Measurements from ENCODE around the gene CGB2. TPM values are rescaled to one million over a fixed set of nuclear protein-coding genes. Genes with fewer than 3 reads are reported as not detected.

CGB2 gene
- total and polyA plus RNA-seq, 2 of the 4 experiments (the other 2 are of a cell fraction): not detected

- H3K4me1 ChIP-seq (ENCODE audit: control insufficient read depth, insufficient read depth, low read length): no peaks in the 10 kb centered on the region
- in situ Hi-C loops (cut with MboI; ENCODE audit: low sequenced_read_pairs): no loop called here
- H2BK120ac ChIP-seq (ENCODE audit: low read depth, low read length): no peak overlapping the region
- no TSS peak for BruUV-seq (replicated peaks)
- H3K23ac ChIP-seq (ENCODE audit: low read depth, low read length): no peak overlapping the region
- no peak overlapping the region for H2AFZ ChIP-seq (replicated peaks; ENCODE audit: low read length, poor library complexity)
- H3K56ac ChIP-seq (ENCODE audit: extremely low read depth, insufficient read depth, low read length): no peak overlapping the region
- ATAC-seq (ENCODE audit: low read depth) (no peak), DNase-seq (no peak)
- H2BK20ac ChIP-seq (ENCODE audit: low read depth, low read length): no peak overlapping the region
- no peak overlapping the region for H3K18ac ChIP-seq (ENCODE audit: low read depth, low read length)
- TF ChIP-seq SMC3 (IDR thresholded peaks at IDR 0.05; ENCODE audit: low read depth, low read length) (no peak), RFX5 (IDR thresholded peaks at IDR 0.05; ENCODE audit: low read depth, low read length) (no peak), RCOR1 (IDR thresholded peaks at IDR 0.05; ENCODE audit: insufficient replicate concordance, low read length) (no peak), BHLHE40 (IDR thresholded peaks at IDR 0.05; ENCODE audit: low read depth, low read length) (no peak), CTCF (conservative IDR thresholded peaks at IDR 0.05; ENCODE audit: low read depth, low read length) (no peak), ELK1 (IDR thresholded peaks at IDR 0.05; ENCODE audit: borderline replicate concordance, low read depth, low read length) (no peak), MAZ (IDR thresholded peaks at IDR 0.05; ENCODE audit: borderline replicate concordance, low read depth, low read length) (no peak), CEBPB (IDR thresholded peaks at IDR 0.05; ENCODE audit: low read depth, low read length) (no peak), POLR2A (IDR thresholded peaks at IDR 0.05; ENCODE audit: low read depth, low read length) (no peak), CHD1 (IDR thresholded peaks at IDR 0.05; ENCODE audit: low read depth, low read length) (no peak), FOS (IDR thresholded peaks at IDR 0.05; ENCODE audit: low read depth, low read length) (no peak), MXI1 (IDR thresholded peaks at IDR 0.05; ENCODE audit: borderline replicate concordance, low read depth, low read length) (no peak), USF2 (IDR thresholded peaks at IDR 0.05; ENCODE audit: low read depth, low read length) (no peak), MAFK (IDR thresholded peaks at IDR 0.05; ENCODE audit: low read depth, low read length) (no peak), RAD21 (IDR thresholded peaks at IDR 0.05; ENCODE audit: low read length) (no peak), NFE2L2 (IDR thresholded peaks at IDR 0.05; ENCODE audit: low read depth, low read length) (no peak)
- no peak overlapping the region for H3K4ac ChIP-seq (ENCODE audit: low read depth, low read length)
- H3K9me3 ChIP-seq (ENCODE audit: control insufficient read depth, insufficient read depth, low read length): no peaks in the 10 kb centered on the region
- H3K79me1 ChIP-seq (ENCODE audit: low read depth in 1 of 2, low read length in 2 of 2): peaks cover 0 to 19% of the 10 kb centered on the region in 2 experiments; a peak in 3 of 4 replicates
- WGBS, 2 experiments (ENCODE audit: extremely low coverage in 2 of 2, insufficient read length in 1 of 2): no CpG with 5 or more reads among the region's 7 CpGs
- H3K4me2 ChIP-seq (ENCODE audit: low read depth, low read length): no peak overlapping the region
- no peak overlapping the region for H2AK5ac ChIP-seq (ENCODE audit: low read depth, low read length)
- intact Hi-C loops (cut with micrococcal nuclease): no loop called here
- ChIA-PET POLR2A (ENCODE audit: unreplicated experiment) (no interaction called here), CTCF (interaction anchor here (1.9 kb wide), 1 partner anchor 12 kb away, joined by 5 read pairs; the partner anchor contains the start of genes GYS1 and RUVBL2)
- no peak overlapping the region for H3K9ac ChIP-seq (ENCODE audit: low read depth, low read length)
- H4K20me1 ChIP-seq (ENCODE audit: insufficient read depth, low read length): no peaks in the 10 kb centered on the region
- no peak overlapping the region for H4K8ac ChIP-seq (ENCODE audit: low read depth in 2 of 2, low read length in 2 of 2)
- dilution Hi-C loops (cut with HindIII; ENCODE audit: low sequenced_read_pairs, unreplicated experiment): no loop called here
- H3K4me3 ChIP-seq (ENCODE audit: insufficient read depth, low read depth, low read length): no peak overlapping the region
- H2BK15ac ChIP-seq (ENCODE audit: low read depth, low read length): no peak overlapping the region
- H3K27ac ChIP-seq (ENCODE audit: insufficient read depth, low read length): no peak overlapping the region
- no peak overlapping the region for H4K91ac ChIP-seq (ENCODE audit: insufficient read depth, low read depth, low read length)
- H4K5ac ChIP-seq (ENCODE audit: low read depth, low read length): no peak overlapping the region
- no peak overlapping the region for H2AK9ac ChIP-seq (replicated peaks; ENCODE audit: low read depth, low read length, poor library complexity)
- H2BK5ac ChIP-seq (ENCODE audit: low read depth, low read length, poor library complexity, severe bottlenecking): no peak overlapping the region
- H3K9me1 ChIP-seq (ENCODE audit: insufficient read depth, low read length): peaks cover 2% of the 10 kb centered on the region; the same call in 1 of the 2 replicates
- no peaks in the 10 kb centered on the region for H3K27me3 ChIP-seq (ENCODE audit: control insufficient read depth, insufficient read depth, low read length)
- H3K36me3 ChIP-seq (ENCODE audit: control insufficient read depth, insufficient read depth, low read length): peaks cover 44% of the 10 kb centered on the region
- H3K14ac ChIP-seq (replicated peaks; ENCODE audit: low read depth, low read length): no peak overlapping the region
Observed at GRCh38 chr19:49004964-49005614, 26.6 kb upstream of the CGB2 start.

All from IMR-90 (cell line).